Astrocyte of the cerebellum (primary cell): ENCODE data around the gene FRK.
A peak's percentile ranks its signal among the peaks of the same experiment; 100 is the strongest.
"Not testable (repeated sequence)": the region's sequence is repeated elsewhere in the genome, so short reads cannot be mapped to it uniquely, and the experiment has no call there.

Experiments
- DNase-seq: peaks from one replicate; pipeline ENCODE4 v3.0.0-alpha.2; 2011; ENCODE audit warnings: low read depth
- H3K4me3 ChIP-seq: 2 replicates; pipeline ENCODE4 v1.5.1; 2011; ENCODE audit warnings: mild to moderate bottlenecking, low read depth, low read length, moderate library complexity
- CTCF ChIP-seq: IDR thresholded peaks from 2 replicates; pipeline ENCODE4 v1.5.1; 2012; ENCODE audit warnings: low read length, low read depth, moderate library complexity, mild to moderate bottlenecking; ENCODE audit errors: missing control alignments
- in situ Hi-C: cut with HindIII; loops from 2 replicates; pipeline ENCODE4 v1.10.0; 2017; ENCODE audit warnings: low sequenced_read_pairs

The FRK gene

GRCh38 chr6:116101302-116101718 is 40.6 kb upstream of the FRK start:
- in situ Hi-C loops, result no loop called here
- no peak for DNase-seq
- TF ChIP-seq CTCF, result no peak
- H3K4me3 ChIP-seq, result peak overlapping the region; percentile 74

DNA sequence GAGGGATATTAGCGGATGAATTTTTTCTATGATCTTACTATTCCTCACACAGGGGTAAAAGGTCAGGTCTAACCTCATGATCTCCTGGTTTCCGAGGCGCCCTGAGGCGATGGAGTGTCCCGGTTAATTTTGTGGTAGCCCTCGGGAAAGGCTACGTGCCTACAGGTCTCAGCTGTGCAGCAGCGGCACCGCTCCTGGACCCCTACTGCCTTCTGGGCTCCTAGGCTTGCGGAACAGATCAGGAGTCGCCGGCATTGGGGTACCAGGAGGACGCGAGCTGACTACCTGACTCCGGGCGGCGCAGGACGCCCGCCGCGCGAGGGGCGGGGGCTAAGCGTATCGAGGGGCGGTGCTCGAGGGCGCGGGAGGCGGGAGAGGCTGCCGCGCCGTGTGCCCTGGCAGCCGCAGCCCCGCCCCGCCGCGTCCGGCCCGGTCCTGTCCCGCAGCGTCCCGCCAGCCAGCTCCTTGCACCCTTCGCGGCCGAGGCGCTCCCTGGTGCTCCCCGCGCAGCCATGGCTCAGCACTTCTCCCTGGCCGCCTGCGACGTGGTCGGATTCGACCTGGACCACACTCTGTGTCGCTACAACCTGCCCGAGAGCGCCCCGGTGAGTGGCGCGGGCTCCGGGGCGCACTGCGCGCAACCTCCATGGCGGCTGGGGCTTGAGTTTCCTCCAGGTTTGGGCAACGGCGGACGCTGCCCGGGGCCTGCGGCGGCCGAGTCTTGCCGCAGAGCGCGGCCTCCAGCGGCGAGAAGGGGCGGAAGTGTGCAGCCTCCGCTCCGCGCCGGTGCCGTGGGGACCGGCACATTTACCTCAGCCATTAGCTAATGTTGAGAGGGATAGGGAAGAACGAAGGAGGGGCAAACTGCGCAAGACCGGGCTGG is 40.0 kb upstream of the FRK start, which contains the start of gene NT5DC1:
NT5DC1 (plus strand) TSS at position 435 of the 883 bp plus-strand sequence; CDS start at position 513, 78 bp downstream.
- peak; percentile 36 for TF ChIP-seq CTCF
- no peak for DNase-seq
- H3K4me3 ChIP-seq, result peak within 1 kb of the TSS; percentile 74
- in situ Hi-C loops, result no loop called here

GRCh38 chr6:116099036-116099435 is 38.3 kb upstream of the FRK start:
- no peak for DNase-seq
- in situ Hi-C loops, result no loop called here
- no peak overlapping the region for H3K4me3 ChIP-seq
- TF ChIP-seq CTCF, result no peak

DNA sequence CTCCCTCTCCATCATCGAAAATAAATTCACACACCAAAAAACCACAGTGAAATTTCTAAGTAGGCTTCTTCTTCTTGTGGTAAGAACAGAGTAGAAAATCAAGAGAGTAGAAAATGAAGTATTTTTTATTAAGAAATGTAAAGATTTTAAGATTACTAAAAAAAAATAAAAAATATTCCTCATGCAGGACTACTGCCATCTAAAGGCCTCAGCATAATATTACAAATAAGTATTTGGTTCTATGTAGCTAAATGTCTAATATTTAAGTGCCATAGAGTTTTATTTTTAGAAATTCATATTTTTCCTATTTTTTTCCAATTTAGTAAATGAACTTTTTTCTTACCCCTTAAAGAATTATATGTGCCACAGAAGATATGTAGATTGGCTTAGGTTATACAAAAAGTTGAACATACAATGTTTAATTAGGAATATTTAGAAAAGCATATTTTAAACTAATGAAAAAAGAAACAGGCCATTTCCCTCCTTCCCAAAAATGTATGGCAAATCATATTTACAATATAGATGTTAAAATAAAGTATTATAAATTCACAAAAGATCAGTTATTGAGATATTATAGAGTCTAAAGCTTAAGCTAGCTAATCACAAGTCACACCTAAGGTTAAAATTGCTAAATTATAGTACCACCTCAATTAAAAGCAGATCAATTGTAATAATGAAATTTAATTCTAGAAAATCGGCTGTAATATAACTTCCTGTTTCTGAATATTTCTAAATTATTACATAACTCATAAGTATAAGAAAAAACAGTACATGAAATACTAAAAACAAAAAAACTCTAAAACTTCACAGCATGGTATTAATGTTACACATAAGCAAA is 36.5 kb upstream of the FRK start:
- no peak for DNase-seq

DNA sequence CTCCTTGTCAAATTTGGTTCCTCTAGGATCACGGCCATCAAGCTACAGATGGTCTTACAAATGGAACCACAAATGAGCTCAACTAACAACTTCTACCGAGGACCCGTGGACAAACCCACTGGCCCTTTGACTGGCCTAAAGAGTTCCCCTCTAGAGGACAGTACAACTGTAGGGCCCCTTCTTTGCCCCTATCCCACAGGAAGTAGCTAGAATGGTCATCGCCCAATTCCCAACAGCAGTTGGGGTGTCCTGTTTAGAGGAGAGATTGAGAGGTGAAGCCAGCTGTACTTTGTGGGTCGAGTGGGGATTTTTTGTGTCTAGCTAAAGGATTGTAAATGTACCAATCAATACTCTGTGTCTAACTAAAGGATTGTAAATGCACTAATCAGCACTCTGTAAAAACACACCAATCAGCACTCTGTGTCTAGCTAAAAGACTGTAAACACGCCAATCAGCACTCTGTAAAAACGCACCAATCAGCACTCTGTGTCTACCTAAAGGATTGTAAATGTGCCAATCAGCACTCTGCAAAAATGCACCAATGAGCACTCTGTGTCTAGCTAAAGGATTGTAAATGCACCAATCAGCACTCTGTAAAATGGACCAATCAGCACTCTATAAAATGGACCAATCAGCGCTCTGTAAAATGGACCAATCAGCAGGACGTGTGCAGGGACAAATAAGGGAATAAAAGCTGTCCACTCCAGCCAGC is 35.5 kb upstream of the FRK start:
- DNase-seq, H3K4me3 ChIP-seq, in situ Hi-C loops: not testable (repeated sequence)

More for the DNA sequence above, 36.5 kb upstream of the FRK start:
- peak; percentile 28 for TF ChIP-seq CTCF
- in situ Hi-C loops, result no loop called here
- H3K4me3 ChIP-seq, result no peak overlapping the region

GRCh38 chr6:116094041-116094440 is 33.4 kb upstream of the FRK start:
- in situ Hi-C loops, result no loop called here
- no peak overlapping the region for H3K4me3 ChIP-seq
- no peak for TF ChIP-seq CTCF
- DNase-seq, result no peak
